ENCODE results near the gene PREX1. TPM values are rescaled to one million over a fixed set of nuclear protein-coding genes. Genes with fewer than 3 reads are reported as not detected.

PREX1 gene
- total and polyA plus RNA-seq, 2 experiments from 2014 or later, result 2.4 to 10.3 TPM

DNA sequence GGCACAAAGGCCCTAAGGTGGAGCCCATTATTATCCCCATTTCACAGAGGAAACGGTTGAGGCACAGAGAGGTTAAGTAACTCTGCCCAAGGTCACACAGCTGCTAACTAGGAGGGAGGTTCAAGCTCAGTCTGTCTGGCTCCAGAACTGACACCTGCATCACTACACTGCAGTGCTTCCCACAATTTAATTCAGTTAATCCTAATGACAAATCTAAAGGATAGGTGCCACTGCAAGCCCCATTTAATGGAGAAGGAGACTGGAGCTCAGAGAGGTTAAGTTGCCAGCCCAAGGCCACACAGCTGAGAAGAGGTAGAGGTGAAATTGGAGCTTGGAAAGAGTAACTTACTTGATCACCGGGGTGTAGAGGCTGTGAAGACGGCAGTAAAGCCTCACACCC, 148.8 kb downstream of the PREX1 start (continued):
- TF ChIP-seq, protein P1, sequence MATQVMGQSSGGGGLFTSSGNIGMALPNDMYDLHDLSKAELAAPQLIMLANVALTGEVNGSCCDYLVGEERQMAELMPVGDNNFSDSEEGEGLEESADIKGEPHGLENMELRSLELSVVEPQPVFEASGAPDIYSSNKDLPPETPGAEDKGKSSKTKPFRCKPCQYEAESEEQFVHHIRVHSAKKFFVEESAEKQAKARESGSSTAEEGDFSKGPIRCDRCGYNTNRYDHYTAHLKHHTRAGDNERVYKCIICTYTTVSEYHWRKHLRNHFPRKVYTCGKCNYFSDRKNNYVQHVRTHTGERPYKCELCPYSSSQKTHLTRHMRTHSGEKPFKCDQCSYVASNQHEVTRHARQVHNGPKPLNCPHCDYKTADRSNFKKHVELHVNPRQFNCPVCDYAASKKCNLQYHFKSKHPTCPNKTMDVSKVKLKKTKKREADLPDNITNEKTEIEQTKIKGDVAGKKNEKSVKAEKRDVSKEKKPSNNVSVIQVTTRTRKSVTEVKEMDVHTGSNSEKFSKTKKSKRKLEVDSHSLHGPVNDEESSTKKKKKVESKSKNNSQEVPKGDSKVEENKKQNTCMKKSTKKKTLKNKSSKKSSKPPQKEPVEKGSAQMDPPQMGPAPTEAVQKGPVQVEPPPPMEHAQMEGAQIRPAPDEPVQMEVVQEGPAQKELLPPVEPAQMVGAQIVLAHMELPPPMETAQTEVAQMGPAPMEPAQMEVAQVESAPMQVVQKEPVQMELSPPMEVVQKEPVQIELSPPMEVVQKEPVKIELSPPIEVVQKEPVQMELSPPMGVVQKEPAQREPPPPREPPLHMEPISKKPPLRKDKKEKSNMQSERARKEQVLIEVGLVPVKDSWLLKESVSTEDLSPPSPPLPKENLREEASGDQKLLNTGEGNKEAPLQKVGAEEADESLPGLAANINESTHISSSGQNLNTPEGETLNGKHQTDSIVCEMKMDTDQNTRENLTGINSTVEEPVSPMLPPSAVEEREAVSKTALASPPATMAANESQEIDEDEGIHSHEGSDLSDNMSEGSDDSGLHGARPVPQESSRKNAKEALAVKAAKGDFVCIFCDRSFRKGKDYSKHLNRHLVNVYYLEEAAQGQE (IDR thresholded peaks at IDR 0.05; ENCODE audit: unreplicated experiment), result no peak

DNA sequence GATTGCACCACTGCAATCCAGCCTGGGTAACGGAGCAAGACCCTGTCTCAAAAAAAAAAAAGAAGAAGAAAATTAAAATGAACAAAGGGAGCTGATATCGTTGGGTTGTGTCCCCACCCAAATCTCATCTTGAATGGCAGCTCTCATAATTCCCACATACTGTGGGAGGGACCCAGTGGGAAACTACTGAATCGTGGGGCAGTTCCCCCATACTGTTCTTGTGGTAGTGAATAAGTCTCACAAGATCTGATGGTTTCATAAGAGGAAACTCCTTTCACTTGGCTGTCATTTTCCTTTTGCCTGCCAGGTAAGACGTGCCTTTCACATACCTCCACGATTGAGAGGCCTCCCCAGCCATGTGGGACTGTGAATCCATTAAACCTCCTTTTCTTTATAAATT, 149.4 kb downstream of the PREX1 start:
- no peaks in the 10 kb centered on the region for H3K36me3 ChIP-seq (ENCODE audit: insufficient read depth)
- H3K4me3 Mint-ChIP-seq, result no peak overlapping the region

DNA sequence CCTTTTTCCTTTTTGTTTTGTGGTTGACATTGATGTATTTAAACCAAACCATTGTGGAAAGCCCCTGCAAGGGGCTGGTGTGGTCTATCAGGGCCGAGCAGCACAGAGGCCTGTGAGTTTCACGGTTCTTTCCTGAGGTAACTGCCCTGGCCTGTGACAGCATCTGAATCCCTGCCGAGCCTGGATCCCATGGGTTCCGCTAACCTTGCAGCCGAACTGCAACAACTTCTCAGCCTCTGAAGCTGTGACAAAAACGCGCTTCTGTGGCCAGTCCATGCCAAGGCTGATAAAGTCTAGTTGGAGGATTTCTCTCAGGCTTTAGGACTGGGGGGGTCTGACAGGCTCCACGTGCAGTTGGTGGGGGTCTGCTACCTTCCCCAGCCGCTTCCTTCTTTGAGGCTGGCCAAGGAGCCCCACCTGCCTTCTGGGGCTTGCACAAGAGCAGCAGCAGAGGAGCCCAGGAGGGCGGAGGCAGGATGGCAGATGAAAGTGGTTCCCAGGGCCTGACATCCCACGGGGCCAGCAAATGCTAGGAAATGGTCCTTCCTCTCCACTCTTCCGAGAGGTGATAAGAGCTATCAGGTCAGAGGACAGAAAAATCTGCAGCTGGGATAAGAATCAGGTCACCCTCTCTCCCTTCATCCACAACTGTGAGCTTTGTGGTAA, 150.9 kb downstream of the PREX1 start:
- Mint-ChIP-seq H3K4me3 (no peak overlapping the region), H3K27me3 (ENCODE audit: insufficient read depth, low read depth, poor library complexity) (peaks cover 3% of the 10 kb centered on the region), H3K27ac (no peak overlapping the region), H3K36me3 (ENCODE audit: low read depth) (no peaks in the 10 kb centered on the region; the same call in 2 of the 3 replicates), H3K9me3 (no peaks in the 10 kb centered on the region; the same call in 2 of the 3 replicates), H3K4me1 (peaks cover 13% of the 10 kb centered on the region; the same call in 2 of the 3 replicates)
- Histone ChIP-seq H3K4me1 (ENCODE audit: insufficient read depth) (no peaks in the 10 kb centered on the region), H4K20me1 (replicated peaks; ENCODE audit: insufficient read depth) (no peaks in the 10 kb centered on the region), H3F3A (replicated peaks; ENCODE audit: low read depth) (no peaks in the 10 kb centered on the region), H3K9me2 (ENCODE audit: insufficient read depth) (no peaks in the 10 kb centered on the region), H3K27ac (ENCODE audit: low read depth) (no peak overlapping the region), H3K36me3 (ENCODE audit: insufficient read depth) (no peaks in the 10 kb centered on the region), H3K4me3 (no peak overlapping the region), H3K4me2 (no peak overlapping the region), H3K79me2 (replicated peaks; ENCODE audit: insufficient read depth) (no peaks in the 10 kb centered on the region), H2AFZ (no peak overlapping the region), H3K27me3 (ENCODE audit: insufficient read depth) (no peaks in the 10 kb centered on the region)
- no peak for ATAC-seq
- DNase-seq (ENCODE audit: low spot score), result no peak
- TF ChIP-seq NANOG (IDR thresholded peaks at IDR 0.05; ENCODE audit: borderline replicate concordance) (no peak), EZH2 (IDR thresholded peaks at IDR 0.05; ENCODE audit: low read depth, unreplicated experiment) (no peak), POLR2AphosphoS5 (IDR thresholded peaks at IDR 0.05; ENCODE audit: low read depth) (no peak), ZNF114 (CRISPR knock-in tag; IDR thresholded peaks at IDR 0.05) (no peak)
- TF ChIP-seq, protein P2, sequence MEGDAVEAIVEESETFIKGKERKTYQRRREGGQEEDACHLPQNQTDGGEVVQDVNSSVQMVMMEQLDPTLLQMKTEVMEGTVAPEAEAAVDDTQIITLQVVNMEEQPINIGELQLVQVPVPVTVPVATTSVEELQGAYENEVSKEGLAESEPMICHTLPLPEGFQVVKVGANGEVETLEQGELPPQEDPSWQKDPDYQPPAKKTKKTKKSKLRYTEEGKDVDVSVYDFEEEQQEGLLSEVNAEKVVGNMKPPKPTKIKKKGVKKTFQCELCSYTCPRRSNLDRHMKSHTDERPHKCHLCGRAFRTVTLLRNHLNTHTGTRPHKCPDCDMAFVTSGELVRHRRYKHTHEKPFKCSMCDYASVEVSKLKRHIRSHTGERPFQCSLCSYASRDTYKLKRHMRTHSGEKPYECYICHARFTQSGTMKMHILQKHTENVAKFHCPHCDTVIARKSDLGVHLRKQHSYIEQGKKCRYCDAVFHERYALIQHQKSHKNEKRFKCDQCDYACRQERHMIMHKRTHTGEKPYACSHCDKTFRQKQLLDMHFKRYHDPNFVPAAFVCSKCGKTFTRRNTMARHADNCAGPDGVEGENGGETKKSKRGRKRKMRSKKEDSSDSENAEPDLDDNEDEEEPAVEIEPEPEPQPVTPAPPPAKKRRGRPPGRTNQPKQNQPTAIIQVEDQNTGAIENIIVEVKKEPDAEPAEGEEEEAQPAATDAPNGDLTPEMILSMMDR (conservative IDR thresholded peaks at IDR 0.05; ENCODE audit: low read depth in 2 of 2), result no peak
- TF ChIP-seq, protein P3, sequence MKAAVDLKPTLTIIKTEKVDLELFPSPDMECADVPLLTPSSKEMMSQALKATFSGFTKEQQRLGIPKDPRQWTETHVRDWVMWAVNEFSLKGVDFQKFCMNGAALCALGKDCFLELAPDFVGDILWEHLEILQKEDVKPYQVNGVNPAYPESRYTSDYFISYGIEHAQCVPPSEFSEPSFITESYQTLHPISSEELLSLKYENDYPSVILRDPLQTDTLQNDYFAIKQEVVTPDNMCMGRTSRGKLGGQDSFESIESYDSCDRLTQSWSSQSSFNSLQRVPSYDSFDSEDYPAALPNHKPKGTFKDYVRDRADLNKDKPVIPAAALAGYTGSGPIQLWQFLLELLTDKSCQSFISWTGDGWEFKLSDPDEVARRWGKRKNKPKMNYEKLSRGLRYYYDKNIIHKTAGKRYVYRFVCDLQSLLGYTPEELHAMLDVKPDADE (IDR thresholded peaks at IDR 0.05), result no peak

More for the DNA sequence above, 149.4 kb downstream of the PREX1 start:
- H3K27ac ChIP-seq (ENCODE audit: low read depth), result no peak overlapping the region
- no peak for TF ChIP-seq ZNF114 (CRISPR knock-in tag; IDR thresholded peaks at IDR 0.05)
- no peaks in the 10 kb centered on the region for H3K27me3 ChIP-seq (ENCODE audit: insufficient read depth)
- no peaks in the 10 kb centered on the region for H3K27me3 Mint-ChIP-seq (ENCODE audit: insufficient read depth, low read depth, poor library complexity)
- H3K9me2 ChIP-seq (ENCODE audit: insufficient read depth), result no peaks in the 10 kb centered on the region
- no peaks in the 10 kb centered on the region for H3F3A ChIP-seq (replicated peaks; ENCODE audit: low read depth)
- H3K4me1 ChIP-seq (ENCODE audit: insufficient read depth), result peaks cover 13% of the 10 kb centered on the region
- H3K4me1 Mint-ChIP-seq, result peaks cover 13% of the 10 kb centered on the region; the same call in 2 of the 3 replicates
- DNase-seq (ENCODE audit: low spot score) (no peak), ATAC-seq (no peak)
- no peak overlapping the region for H3K4me3 ChIP-seq
- no peak overlapping the region for H3K4me2 ChIP-seq
- H3K27ac Mint-ChIP-seq, result no peak overlapping the region
- no peak overlapping the region for H2AFZ ChIP-seq
- no peaks in the 10 kb centered on the region for H3K79me2 ChIP-seq (replicated peaks; ENCODE audit: insufficient read depth)
- no peaks in the 10 kb centered on the region; the same call in 2 of the 3 replicates for H3K9me3 Mint-ChIP-seq
- no peaks in the 10 kb centered on the region for H4K20me1 ChIP-seq (replicated peaks; ENCODE audit: insufficient read depth)
- H3K36me3 Mint-ChIP-seq (ENCODE audit: low read depth), result no peaks in the 10 kb centered on the region; the same call in 2 of the 3 replicates
